Placental epithelial cell (primary cell): ENCODE data around the gene SLITRK2. TPM values are rescaled to one million over a fixed set of nuclear protein-coding genes. Genes with fewer than 3 reads are reported as not detected.

Experiments used
- small RNA-seq: library from RNA; depleted of rRNA; stranded (forward); fragments of <200 nt; gene quantifications from one replicate; pipeline ENCODE3, GENCODE V24; 2012
- total RNA-seq: library from RNA; depleted of rRNA; stranded (reverse); fragments of >200 nt; gene quantifications from 2 replicates; pipeline ENCODE4 v1.2.3, GENCODE V29; 2012

SLITRK2 gene, protein sequence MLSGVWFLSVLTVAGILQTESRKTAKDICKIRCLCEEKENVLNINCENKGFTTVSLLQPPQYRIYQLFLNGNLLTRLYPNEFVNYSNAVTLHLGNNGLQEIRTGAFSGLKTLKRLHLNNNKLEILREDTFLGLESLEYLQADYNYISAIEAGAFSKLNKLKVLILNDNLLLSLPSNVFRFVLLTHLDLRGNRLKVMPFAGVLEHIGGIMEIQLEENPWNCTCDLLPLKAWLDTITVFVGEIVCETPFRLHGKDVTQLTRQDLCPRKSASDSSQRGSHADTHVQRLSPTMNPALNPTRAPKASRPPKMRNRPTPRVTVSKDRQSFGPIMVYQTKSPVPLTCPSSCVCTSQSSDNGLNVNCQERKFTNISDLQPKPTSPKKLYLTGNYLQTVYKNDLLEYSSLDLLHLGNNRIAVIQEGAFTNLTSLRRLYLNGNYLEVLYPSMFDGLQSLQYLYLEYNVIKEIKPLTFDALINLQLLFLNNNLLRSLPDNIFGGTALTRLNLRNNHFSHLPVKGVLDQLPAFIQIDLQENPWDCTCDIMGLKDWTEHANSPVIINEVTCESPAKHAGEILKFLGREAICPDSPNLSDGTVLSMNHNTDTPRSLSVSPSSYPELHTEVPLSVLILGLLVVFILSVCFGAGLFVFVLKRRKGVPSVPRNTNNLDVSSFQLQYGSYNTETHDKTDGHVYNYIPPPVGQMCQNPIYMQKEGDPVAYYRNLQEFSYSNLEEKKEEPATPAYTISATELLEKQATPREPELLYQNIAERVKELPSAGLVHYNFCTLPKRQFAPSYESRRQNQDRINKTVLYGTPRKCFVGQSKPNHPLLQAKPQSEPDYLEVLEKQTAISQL
- under 0.01 TPM in 1 of 2 replicates, not detected in the other for total RNA-seq

DNA sequence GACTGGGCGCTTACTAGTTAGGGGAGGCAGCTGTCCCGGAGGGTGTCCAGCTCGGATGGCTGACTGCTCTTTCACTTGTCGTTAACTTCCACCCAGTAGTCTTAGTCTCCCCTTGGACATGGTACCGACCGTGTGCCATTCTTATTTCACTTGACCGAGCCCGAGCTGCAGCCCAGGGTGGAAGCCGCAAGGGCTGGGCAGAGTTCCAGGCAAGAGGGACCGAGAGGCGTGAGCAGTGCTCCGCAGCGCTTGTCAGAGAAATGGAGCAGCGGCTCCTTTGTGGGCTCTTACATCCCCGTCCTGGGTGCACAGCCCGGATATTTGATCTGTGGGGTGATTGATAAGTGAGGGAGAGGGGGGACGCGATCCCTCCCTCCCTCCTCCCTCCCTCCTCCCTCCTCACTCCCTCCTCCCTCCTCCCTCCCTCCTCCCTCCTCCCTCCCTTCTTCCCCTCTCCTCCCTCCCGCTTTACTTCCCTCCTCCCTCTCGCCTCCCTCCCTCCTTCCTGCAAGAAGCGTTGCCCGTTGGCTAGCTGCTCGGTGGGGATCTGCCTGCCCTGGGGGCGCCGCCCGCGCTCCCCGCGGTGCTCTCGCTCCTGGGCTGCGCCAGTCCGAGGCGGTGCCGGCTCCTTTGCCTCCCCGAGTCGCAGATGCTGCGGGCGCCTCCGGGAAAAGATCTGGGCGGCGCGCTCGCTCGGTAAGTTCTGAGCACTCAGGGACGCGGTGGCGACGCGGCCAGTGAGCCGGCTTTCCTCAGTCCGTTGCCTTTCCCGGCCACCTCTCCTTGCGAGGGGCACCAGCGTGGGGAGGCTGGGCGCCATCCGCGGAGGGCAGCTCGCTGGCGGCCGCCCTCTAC is at the start of gene SLITRK2:
SLITRK2 (plus strand) TSS at position 499 of the 855 bp plus-strand sequence. CDS start 4,597 bp downstream, outside the sequence.

Small RNA genes lying within 50 kb of the gene (small RNA-seq; reads per million reads assigned to genes)
- not detected for gene AL109653.1
